ENCODE measurements around the gene UGT1A5.

GRCh38 chr2:233713262-233713615 lies 532 bp downstream of the UGT1A5 start:
- TF ChIP-seq CTCF (IDR thresholded peaks at IDR 0.05) (no peak), POLR2A (IDR thresholded peaks at IDR 0.05) (no peak)
